ENCODE data around the gene SLC8A2.

The SLC8A2 gene, protein sequence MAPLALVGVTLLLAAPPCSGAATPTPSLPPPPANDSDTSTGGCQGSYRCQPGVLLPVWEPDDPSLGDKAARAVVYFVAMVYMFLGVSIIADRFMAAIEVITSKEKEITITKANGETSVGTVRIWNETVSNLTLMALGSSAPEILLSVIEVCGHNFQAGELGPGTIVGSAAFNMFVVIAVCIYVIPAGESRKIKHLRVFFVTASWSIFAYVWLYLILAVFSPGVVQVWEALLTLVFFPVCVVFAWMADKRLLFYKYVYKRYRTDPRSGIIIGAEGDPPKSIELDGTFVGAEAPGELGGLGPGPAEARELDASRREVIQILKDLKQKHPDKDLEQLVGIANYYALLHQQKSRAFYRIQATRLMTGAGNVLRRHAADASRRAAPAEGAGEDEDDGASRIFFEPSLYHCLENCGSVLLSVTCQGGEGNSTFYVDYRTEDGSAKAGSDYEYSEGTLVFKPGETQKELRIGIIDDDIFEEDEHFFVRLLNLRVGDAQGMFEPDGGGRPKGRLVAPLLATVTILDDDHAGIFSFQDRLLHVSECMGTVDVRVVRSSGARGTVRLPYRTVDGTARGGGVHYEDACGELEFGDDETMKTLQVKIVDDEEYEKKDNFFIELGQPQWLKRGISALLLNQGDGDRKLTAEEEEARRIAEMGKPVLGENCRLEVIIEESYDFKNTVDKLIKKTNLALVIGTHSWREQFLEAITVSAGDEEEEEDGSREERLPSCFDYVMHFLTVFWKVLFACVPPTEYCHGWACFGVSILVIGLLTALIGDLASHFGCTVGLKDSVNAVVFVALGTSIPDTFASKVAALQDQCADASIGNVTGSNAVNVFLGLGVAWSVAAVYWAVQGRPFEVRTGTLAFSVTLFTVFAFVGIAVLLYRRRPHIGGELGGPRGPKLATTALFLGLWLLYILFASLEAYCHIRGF

DNA sequence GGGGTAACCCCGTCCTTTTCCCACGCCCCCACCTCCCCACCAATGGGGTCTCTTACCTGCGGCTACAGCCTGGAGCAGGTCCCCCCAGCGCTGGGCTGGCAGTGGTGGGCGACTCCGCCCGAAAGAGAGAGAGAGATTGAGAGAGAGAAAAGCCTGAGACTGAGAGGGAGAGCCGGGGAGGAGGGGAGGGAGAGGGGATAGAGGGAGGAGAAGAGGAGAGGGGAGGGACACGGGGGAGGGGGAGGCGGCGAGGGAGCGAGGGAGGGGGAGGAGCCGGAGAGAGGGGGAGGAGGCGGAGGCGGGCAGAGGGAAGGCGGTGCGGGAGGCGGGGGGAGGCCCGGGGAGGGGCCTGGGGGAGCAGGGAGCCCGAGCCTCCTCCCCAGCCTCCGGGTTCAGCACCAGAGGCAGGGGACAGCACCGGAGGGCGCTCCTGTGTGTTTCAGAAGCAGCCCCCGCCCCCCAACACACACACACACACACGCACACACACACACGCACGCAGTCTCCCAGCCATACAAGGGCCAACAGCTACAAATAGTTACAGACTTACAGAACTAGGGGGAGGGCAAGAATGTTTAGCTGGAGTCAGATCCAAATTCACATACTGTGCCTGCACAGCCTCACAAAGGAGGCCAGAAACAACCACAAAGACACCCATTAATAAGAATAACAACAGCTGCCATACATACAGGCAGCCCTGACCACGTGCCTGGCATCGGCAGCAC lies at the start of gene SLC8A2:
Gene SLC8A2, minus strand, starts transcription at position 161 of the 725 bp plus-strand sequence. CDS start 5,490 bp downstream, outside the sequence.
- DNase-seq (ENCODE audit: low read depth in 3 of 3), result peak; percentile 16 to 33 (median 19)

DNA sequence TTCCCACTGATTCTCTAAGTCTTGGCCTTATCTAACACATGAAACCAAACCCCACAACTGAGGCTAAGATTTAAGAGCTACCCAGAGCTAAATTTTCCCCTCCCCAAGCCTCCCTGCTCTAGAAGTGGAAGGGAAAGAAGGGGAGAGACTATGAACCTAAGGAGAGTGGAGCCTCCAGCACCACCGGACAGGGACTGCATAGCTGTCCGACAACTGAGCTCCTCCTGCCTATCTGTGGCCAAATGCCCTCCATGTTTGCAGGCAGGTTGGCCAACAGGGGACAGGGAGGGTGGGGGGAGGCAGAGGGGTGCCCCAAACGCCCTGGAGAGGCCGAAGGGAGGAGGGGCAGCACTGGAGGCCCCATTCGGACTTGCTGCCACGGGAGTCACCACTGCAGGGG lies 49.1 kb upstream of the SLC8A2 start:
- no peak for DNase-seq (ENCODE audit: low read depth in 3 of 3)

DNA sequence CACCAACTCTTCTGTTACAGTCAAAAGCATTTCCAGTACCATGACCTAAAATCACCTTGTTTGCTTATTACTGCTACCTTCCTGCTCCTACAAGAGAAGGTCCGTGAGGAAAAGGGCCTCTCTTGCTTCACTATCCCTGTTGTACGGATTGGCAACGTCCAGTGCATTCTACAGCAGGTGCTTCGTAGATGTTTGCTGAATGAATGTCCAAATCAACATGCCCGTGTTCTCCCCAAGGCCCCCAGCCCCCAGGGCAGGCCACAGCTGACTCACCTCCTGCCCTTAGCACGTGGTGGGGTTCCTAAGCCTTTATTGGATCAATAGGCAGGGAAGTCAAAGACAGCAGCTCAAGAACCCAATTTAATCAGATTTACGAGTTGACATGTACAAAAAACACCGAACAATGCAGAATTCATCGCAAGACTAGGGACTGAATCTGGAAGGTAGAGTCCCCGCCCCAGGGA lies 48.7 kb upstream of the SLC8A2 start:
- DNase-seq (ENCODE audit: low read depth in 3 of 3), result no peak

DNA sequence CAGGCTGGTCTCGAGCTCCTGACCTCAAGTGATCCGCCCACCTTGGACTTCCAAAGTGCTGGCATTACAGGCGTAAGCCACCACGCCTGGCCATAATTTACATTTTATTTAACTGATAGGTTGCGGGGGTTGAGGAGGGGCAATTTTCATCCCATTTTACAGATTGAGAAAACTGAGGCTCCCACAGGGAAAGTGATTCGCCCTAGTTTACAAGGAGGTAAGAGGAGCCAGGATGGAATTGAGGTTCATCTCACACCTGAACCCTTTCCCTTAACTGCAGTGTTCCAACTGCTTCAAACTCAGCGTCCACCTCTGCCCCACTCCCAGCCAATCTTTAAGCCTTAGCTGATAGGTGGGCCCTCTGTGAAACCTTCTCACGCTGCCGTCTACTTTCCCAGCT lies 47.2 kb upstream of the SLC8A2 start:
- no peak for DNase-seq (ENCODE audit: low read depth in 3 of 3)

DNA sequence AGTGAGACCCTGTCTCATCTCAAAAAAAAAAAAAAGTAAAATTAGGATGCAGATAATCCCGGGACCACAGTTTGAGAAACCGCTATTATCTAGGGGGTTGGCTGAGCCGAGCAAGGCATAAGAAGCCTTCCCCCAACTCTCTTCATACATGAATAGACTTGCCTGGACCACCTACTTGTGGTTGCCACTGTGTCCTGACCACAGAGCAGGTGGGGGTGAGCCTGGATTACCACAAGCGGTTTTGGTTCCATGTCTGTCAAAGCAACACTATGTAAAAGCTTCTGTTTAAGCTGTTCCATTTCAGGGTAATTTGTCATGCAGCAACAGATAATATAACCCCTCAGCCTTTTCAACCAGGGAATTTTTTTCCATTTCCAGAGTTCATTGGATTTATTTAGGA lies 46.4 kb upstream of the SLC8A2 start:
- DNase-seq (ENCODE audit: low read depth in 3 of 3), result peak in 2 of 3 donors; percentile 14 to 25

DNA sequence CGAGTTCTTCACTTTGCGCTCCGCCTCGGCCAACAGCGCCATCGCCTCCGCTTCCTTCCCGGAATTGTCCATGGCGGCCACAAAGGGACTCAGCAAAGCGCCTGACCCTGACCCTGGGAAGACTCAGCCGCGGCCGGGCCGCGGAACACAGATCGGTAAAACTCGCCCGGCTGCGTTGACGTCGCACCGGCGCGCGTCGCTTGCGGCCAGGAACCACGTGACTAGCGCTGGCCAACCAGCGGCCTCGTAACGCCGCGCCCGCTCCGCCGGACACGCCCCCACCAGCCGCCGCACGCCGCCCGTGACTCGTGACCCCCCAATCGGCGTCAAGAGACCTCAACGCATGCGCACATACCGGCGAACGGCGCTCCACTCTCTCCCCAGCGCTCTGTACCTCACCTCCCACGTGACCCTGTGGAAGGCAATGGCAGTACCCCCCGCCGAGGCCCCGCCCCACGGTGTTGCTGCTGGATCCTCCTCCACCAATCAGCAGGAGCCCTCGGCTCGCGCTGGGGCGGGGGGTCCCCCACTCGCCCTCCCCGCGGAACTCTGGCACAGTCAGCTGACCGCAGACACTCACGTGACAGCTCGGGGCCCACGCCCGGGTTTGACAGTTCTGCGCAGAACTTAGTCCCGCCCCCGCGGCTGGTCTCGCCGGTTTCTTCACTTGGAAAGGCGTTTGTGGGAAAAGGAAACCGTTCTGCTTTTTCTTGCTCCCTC lies 43.3 kb upstream of the SLC8A2 start, which contains the start of gene NAPA:
Gene NAPA, minus strand, starts transcription at position 195 of the 720 bp plus-strand sequence. Its CDS starts 123 bp downstream, at position 72.
- peak; percentile 100 for DNase-seq (ENCODE audit: low read depth in 3 of 3)

DNA sequence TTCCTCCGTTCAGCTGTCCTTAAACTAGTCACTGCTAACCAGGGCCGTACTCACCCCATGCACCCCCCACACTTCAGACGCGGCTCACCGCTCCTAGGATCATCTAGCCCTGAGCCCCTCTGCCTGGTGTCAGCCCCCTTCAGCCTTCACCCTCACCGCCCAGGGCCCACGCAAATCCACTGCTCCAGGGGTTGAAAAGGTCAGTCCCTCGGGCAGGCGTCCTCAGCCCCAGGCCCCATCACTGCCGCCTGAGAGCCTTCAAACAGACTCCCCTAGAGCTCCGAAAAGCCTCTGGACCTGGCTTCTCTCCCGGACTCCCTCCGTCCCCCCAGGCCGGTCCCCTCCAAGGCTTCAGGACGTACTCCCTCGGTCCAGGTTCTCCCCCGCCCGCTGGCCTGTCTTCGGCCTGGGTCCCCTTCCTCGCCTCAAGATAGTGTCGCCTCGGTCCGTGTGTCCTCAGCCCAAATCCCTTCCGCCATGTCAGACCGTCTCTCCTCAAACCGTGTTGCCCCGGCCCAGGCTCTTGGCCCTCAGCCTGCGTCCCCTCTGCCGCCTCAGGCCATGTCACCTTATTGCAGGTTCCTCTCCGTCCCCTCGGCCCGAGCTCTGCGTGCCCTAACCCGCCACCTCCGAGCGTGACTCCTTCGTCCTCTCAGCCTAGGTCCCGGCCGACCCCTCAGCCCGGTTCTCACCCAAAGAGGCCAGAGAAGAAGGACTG lies 42.6 kb upstream of the SLC8A2 start:
- DNase-seq (ENCODE audit: low read depth in 3 of 3), result no peak

DNA sequence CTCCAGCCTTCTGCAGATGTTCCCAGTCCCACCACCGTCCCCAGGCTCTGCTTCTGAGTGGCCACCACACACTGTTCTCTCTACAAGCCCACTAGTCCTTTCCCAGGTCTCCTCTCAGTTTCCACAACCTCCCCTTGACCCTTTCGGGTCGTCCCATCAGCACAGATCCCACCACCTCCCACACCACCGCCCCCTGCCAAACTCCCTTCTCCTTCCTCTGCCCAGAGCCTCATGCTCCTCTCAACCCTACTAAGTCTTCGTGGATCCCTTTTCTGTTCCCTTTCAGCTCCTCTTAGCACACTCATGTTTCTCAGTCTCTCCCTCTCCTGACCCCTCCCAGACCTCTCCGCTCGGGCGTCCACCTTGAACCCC lies 41.2 kb upstream of the SLC8A2 start:
- DNase-seq (ENCODE audit: low read depth in 3 of 3), result no peak

DNA sequence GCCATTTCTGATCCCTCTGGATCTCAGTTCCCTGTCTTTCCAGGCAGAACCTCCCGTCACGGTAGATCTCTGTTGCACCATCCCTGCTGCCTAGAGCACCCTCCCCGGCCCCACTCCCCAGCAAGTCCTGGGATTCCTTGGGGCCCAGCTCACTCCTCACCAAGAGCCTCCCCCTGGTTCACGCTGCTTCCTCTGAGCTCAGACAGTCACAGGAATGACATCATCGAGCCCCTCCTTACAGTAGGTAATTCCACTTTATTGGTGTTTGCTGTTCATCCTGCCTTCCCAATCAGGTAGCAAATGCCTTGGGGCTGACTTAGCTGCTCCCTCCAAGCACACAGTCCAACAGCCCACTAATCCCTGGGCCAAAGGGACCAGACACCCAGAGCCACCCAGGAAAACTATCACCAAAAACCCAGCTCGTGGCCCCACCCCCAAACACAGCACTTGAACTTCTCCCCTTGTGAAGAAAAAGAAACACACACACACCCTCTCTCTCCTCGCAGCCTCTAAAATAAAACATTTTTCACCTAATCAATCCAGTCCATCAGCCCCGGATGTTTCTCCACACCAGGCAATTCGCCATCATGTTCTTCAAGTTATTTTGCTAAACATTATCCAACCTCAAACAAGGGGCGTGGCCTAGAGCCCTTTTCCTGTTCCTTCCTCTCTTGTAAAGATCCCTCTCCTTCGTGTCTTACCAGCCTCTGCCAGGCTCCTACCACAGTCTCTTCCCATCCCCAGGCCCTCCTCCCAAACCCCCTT lies 40.7 kb upstream of the SLC8A2 start:
- no peak for DNase-seq (ENCODE audit: low read depth in 3 of 3)

DNA sequence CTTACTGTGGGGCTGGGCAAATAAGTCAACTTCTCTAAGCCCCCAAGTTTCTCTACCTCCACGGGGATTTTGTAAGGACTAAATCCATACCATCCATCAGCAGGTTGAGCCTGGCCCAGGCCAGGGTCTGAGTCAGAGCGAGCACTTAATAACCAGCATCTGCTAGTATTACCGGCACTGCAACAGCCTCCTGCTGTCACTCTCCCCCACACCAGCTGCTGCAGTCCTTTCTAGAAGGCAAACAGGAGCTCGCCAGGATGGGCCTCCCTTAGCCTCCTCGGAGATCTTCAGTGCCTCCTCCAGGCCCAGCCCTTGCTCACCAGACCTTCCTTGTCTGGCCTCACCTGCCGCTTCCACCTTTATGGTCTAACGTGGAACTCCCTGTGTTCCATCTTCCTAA lies 40.0 kb upstream of the SLC8A2 start:
- no peak for DNase-seq (ENCODE audit: low read depth in 3 of 3)

DNA sequence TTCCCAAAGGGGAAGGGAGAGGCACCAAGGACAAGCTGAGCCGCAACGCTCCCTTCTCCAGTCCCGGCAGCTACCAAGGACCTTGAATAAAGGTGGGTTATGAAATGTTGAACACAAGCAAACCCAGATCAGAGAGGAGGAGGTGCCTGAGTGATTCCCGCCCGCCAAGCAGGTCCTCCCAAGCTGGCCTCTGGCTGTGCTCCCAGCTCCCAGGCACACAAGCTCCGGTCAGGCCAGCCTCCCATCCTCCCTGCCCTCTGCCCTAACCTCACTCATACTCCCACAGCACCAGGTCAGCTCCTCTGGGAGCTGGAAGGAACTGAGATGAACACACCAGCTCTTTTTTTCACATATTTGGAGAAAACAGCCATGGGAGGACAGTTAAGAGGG lies 39.4 kb upstream of the SLC8A2 start:
- no peak for DNase-seq (ENCODE audit: low read depth in 3 of 3)

DNA sequence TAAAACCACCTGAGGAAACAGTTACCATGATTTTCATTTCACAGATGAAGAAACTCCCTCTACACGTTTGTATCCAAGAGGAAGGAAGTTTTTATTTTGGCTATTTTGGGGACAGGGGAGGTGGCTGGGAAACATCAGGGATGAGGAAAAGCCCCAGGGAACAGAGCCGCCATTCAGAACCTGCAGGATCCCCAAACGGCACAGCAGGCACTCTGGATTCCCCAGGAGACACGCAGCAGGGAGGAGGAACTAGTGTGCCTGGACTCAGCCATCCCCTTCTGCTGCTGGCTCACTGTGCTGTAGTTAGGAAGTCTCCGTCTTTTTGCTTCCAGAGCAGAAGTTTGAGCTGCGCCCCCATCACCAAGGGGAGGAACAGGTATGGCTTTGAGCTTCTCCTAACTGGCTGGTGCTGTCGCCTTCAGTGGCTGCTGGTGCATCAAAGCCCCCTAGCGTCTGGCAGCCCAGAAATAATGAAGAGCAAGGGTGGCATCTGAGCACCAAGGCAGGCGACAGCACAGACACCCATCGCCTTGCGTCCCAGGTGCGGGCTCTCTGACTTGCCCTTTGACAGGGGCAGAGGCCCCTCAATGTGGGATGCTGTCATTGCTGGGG lies 38.9 kb upstream of the SLC8A2 start:
- no peak for DNase-seq (ENCODE audit: low read depth in 3 of 3)

DNA sequence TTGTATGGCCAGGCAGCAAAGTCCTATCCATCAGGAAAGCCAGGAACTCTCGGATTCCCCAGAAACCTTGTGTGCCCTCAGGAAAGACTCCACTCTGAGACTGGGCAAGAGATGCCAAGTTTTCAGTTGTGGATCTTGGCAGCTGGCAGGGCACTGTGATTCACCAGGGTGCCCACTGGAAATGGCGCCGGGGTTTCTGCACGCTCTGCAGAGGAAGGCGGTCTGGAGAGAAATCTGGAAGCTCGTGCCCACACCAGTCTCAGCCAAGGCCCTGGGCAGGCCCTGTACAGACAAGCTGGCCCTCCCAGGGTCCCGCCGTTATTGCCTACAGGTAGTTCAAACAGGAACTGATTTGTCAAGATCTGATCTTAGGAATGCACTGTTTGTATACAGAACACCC lies 38.3 kb upstream of the SLC8A2 start:
- no peak for DNase-seq (ENCODE audit: low read depth in 3 of 3)

DNA sequence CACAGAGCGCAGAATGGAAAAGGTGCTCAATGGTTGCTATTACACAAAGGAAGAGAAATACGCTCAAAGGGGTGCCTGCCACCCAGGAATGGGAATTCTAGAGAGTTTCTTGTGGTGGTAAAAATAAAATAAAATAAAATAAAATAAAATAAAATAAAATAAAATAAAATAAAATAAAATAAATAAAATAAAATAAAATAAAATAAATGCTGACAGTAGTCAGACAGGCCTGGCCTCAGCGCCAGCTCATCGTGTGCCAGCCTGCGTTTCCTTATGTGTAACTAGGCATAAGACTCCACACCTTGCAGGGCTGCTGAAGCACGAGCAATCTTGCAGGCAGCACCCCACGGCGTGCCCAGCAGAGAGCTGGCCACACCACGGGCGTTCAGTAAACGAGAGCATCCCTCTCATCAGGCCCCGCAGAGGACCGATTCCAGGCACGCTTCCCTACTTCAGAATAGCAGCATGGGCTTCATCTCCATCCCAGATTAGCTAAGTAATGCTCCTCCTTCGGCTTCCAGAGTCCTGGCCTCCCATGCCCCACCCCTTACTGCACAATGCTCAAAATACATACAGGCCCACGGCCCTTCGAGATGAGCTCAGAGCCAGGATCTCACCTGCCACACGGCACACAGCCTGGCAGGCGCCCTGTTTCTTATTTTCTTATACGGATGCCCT lies 37.6 kb upstream of the SLC8A2 start:
- DNase-seq (ENCODE audit: low read depth in 3 of 3), result no peak

DNA sequence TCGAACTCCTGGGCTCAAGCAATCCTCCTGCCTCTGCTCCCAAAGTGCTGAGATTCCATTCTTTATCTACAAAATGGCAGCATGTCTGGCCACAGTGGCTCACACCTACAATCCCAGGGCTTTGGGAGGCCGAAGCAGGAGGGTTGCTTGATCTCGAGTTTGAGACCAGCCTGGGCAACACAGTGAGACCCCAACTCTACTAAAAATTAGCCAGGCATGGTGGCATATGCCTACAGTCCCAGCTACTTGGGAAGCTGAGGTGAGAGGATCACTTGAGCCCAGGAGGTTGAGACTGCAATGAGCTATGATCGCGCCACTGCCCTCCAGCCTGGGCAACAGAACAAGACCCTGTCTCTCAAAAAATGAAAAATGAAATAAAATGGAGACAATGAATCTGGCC lies 37.0 kb upstream of the SLC8A2 start:
- no peak for DNase-seq (ENCODE audit: low read depth in 3 of 3)

DNA sequence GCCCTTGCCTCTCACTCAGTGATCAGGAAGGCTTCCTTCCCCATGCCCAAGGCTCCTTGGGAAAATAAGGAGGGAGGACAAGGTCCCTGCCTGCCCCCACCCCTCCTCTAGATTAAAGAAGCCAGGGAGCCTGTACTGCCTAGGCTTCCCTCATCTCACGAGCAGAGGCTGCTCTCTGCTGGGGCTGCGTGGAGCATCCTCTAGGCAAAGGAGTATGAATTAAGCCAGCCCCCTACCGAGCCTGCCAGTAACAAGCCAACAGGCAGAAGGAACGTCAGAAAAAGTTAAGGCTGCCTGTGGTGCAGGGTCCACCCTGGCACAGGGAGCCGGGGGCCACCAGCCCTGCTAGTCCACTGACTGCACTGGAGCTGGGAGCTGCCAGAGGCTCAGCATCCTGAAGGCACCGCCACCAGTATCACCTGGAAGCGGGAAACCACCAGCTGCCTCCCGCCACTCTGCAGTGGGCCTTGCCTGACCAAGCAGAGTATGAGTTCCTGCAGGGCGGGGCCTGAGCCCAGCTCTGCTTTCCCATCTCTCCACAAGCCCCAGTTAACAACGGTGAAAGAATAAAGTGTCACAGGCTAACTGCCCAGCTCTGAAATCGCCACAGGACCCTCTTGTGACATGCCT lies 36.3 kb upstream of the SLC8A2 start:
- DNase-seq (ENCODE audit: low read depth in 3 of 3), result no peak

DNA sequence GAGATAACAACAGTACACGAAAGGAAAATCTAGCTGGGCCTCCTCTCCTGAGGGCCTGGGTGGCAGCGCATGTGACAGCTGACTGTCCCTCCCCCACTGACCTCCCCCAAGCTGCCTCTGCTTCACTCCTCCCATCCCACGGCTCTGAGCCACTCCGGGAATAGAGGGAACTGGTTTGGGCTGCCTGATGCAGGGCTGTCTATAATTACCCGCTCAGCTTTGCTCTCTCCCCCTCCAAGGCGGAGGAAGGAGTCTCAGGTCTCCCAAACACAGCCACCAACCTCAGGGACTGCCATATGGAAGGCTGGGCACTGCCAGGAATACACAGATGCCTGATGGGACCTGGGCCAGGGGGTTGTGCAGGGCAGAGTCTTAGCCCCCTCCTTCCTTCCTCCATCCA lies 35.3 kb upstream of the SLC8A2 start:
- no peak for DNase-seq (ENCODE audit: low read depth in 3 of 3)

DNA sequence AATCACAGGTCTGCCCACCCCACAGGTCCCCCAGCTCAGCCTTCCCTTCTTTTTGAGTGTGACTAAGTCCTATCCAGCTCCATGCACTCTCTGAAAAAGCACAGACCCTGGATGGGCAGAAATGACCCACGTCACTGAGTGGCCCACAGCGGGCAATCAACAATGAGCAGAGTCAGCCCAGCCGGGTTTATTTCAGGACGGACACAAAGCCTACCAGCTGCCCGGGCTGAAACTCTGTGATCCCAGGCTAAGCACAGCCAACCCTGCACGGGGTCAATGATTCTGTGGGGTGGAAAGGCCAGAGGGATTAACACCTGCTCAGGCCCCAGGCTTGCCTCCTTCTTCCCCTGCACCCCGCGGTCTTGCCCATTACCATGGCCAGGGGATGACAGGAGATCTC lies 34.8 kb upstream of the SLC8A2 start:
- no peak for DNase-seq (ENCODE audit: low read depth in 3 of 3)
